H1 (cell line): ENCODE measurements around the gene MAPK4. TPM values are rescaled to one million over a fixed set of nuclear protein-coding genes. Genes with fewer than 3 reads are reported as not detected.

ENCODE experiments used
- CTCF ChIA-PET: fragments of 300-600 bp; sonication (Branson Sonifier 250); formaldehyde crosslinking; loops from one replicate; lab custom pipeline; 2021; ENCODE audit not compliant: partially characterized antibody; lab: Charles Lee
- POLR2A ChIA-PET: fragments of 300-600 bp; sonication (Branson Sonifier 250); formaldehyde crosslinking; loops from one replicate; lab custom pipeline; 2021; ENCODE audit warnings: inconsistent platforms; ENCODE audit not compliant: partially characterized antibody; lab: Charles Lee
- DNase-seq, 2 experiments: peaks; one replicate each; pipeline versions ENCODE4 v3.0.0 to v3.0.0-alpha.2; 2010 to 2022; ENCODE audit warnings: low spot score in 2 of 2, low read depth in 1 of 2, mixed read lengths in 1 of 2
- FAIRE-seq: peaks from 2 replicates; lab custom pipeline; 2011; peaks lifted over from hg19 to GRCh38; lab: Jason Lieb, UNC
- H2AFZ ChIP-seq: 2 replicates; pipeline ENCODE4 v1.8.1; 2012; ENCODE audit warnings: low read length, inconsistent platforms
- H2AK5ac ChIP-seq: 2 replicates; pipeline ENCODE4 v1.6.1; 2013; ENCODE audit warnings: low read depth, low read length
- H2BK120ac ChIP-seq: replicated peaks from 2 replicates; pipeline ENCODE3; 2013; ENCODE audit warnings: low read depth, low read length, inconsistent platforms
- H2BK12ac ChIP-seq: 2 replicates; pipeline ENCODE4 v1.6.1; 2013; ENCODE audit warnings: low read depth, low read length
- H2BK15ac ChIP-seq: 2 replicates; pipeline ENCODE4 v1.6.1; 2013; ENCODE audit warnings: low read length
- H2BK20ac ChIP-seq: 2 replicates; pipeline ENCODE4 v1.6.1; 2013; ENCODE audit warnings: low read length
- H2BK5ac ChIP-seq: 2 replicates; pipeline ENCODE4 v1.6.1; 2013; ENCODE audit warnings: low read depth, low read length
- H3K14ac ChIP-seq: 2 replicates; pipeline ENCODE4 v1.6.1; 2013; ENCODE audit warnings: inconsistent platforms; ENCODE audit not compliant: insufficient read length
- H3K18ac ChIP-seq: 2 replicates; pipeline ENCODE4 v1.6.1; 2013; ENCODE audit warnings: low read length; ENCODE audit errors: extremely low read depth
- H3K23ac ChIP-seq: 2 replicates; pipeline ENCODE4 v1.6.1; 2013; ENCODE audit warnings: inconsistent platforms; ENCODE audit not compliant: insufficient read length
- H3K23me2 ChIP-seq: 2 replicates; pipeline ENCODE4 v1.6.1; 2013; ENCODE audit warnings: low read depth, low read length
- H3K27ac ChIP-seq: 2 replicates; pipeline ENCODE4 v1.6.1; 2011; ENCODE audit warnings: low read depth, low read length, inconsistent platforms
- H3K27me3 ChIP-seq, 4 experiments: replicated peaks in 1 of 4; 1 replicate in 1 of 4; 2 replicates in 3 of 4; pipeline versions ENCODE4 v1.6.1 to v1.8.1; 2011 to 2013; ENCODE audit warnings: low read length in 3 of 4, mild to moderate bottlenecking in 3 of 4, inconsistent platforms in 2 of 4, mixed read lengths in 2 of 4, moderate library complexity in 1 of 4; ENCODE audit not compliant: control insufficient read depth in 3 of 4, insufficient read depth in 3 of 4; ENCODE audit errors: extremely low read depth in 1 of 4
- H3K36me3 ChIP-seq, 4 experiments: 2 replicates each; pipeline versions ENCODE4 v1.6.1 to v1.8.1; 2011 to 2013; ENCODE audit warnings: mild to moderate bottlenecking in 4 of 4, low read length in 3 of 4, moderate library complexity in 2 of 4, control low read depth in 1 of 4, inconsistent platforms in 1 of 4; ENCODE audit not compliant: insufficient read depth in 4 of 4, control insufficient read depth in 2 of 4
- H3K4ac ChIP-seq: replicated peaks from 2 replicates; pipeline ENCODE3; 2013; ENCODE audit warnings: low read length, low read depth, mixed read lengths, inconsistent platforms; ENCODE audit not compliant: insufficient read length
- H3K4me1 ChIP-seq, 4 experiments: replicated peaks in 1 of 4; 1 replicate in 1 of 4; 2 replicates in 3 of 4; pipeline versions ENCODE4 v1.6.1 to v1.8.1; 2011 to 2013; ENCODE audit warnings: low read length in 3 of 4, inconsistent platforms in 2 of 4, mixed read lengths in 1 of 4; ENCODE audit not compliant: insufficient read depth in 4 of 4, control insufficient read depth in 3 of 4
- H3K4me2 ChIP-seq, 2 experiments: 2 replicates each; pipeline versions ENCODE4 v1.6.1 to v1.8.1; 2011 to 2013; ENCODE audit warnings: low read depth in 2 of 2, low read length in 2 of 2, control low read depth in 1 of 2, inconsistent platforms in 1 of 2, mild to moderate bottlenecking in 1 of 2; ENCODE audit not compliant: insufficient read depth in 1 of 2
- H3K4me3 ChIP-seq, 4 experiments: fragments of 200-600, 300-600 bp in 1 of 4; sonication (generic), shearing (Covaris generic), sonication (Bioruptor Twin) in 1 of 4; 2 replicates each; pipeline versions ENCODE4 v1.5.1 to v1.8.1; 2011 to 2016; ENCODE audit warnings: low read length in 4 of 4, low read depth in 3 of 4, control low read depth in 2 of 4, inconsistent platforms in 2 of 4, mild to moderate bottlenecking in 2 of 4, mixed read lengths in 1 of 4, moderate library complexity in 1 of 4; ENCODE audit not compliant: insufficient read depth in 2 of 4; ENCODE audit errors: extremely low read depth in 1 of 4
- H3K56ac ChIP-seq: replicated peaks from 2 replicates; pipeline ENCODE3; 2013; ENCODE audit warnings: low read depth, mild to moderate bottlenecking, mixed read lengths, low read length, inconsistent platforms; ENCODE audit not compliant: insufficient read length
- H3K79me1 ChIP-seq: 2 replicates; pipeline ENCODE4 v1.6.1; 2013; ENCODE audit warnings: low read depth, low read length, control low read depth
- H3K79me2 ChIP-seq, 2 experiments: 2 replicates each; pipeline versions ENCODE4 v1.6.1 to v1.8.1; 2012 to 2013; ENCODE audit warnings: low read length in 2 of 2, mild to moderate bottlenecking in 2 of 2, inconsistent platforms in 1 of 2; ENCODE audit not compliant: insufficient read depth in 2 of 2, control insufficient read depth in 1 of 2
- H3K9ac ChIP-seq, 4 experiments: replicated peaks in 1 of 4; 1 replicate in 1 of 4; 2 replicates in 3 of 4; pipeline versions ENCODE4 v1.6.1 to v1.8.1; 2011 to 2013; ENCODE audit warnings: low read depth in 3 of 4, low read length in 3 of 4, control low read depth in 2 of 4, mild to moderate bottlenecking in 2 of 4, moderate library complexity in 2 of 4, inconsistent platforms in 1 of 4; ENCODE audit errors: extremely low read depth in 1 of 4
- H3K9me3 ChIP-seq, 2 experiments: 2 replicates each; pipeline versions ENCODE4 v1.6.1 to v1.8.1; 2012 to 2013; ENCODE audit warnings: mild to moderate bottlenecking in 2 of 2, moderate library complexity in 2 of 2, control low read depth in 1 of 2, inconsistent platforms in 1 of 2, low read depth in 1 of 2, low read length in 1 of 2, mixed read lengths in 1 of 2; ENCODE audit not compliant: insufficient read depth in 2 of 2
- H4K20me1 ChIP-seq, 2 experiments: replicated peaks in 1 of 2; 2 replicates each; pipeline versions ENCODE3 to v1.8.1; 2011 to 2013; ENCODE audit warnings: inconsistent platforms in 2 of 2, low read length in 2 of 2, mild to moderate bottlenecking in 1 of 2; ENCODE audit not compliant: insufficient read depth in 2 of 2, control insufficient read depth in 1 of 2
- H4K5ac ChIP-seq: 2 replicates; pipeline ENCODE4 v1.6.1; 2013; ENCODE audit warnings: low read length, low read depth, mixed read lengths, inconsistent platforms; ENCODE audit not compliant: insufficient read length
- H4K8ac ChIP-seq: 2 replicates; pipeline ENCODE4 v1.8.0; 2013; ENCODE audit warnings: mild to moderate bottlenecking, moderate library complexity, low read length, inconsistent platforms; ENCODE audit not compliant: insufficient read depth; ENCODE audit errors: extremely low read depth
- H4K91ac ChIP-seq: replicated peaks from 2 replicates; pipeline ENCODE3; 2013; ENCODE audit warnings: low read length, mixed read lengths, inconsistent platforms; ENCODE audit not compliant: insufficient read length
- ATF2 ChIP-seq: IDR thresholded peaks from 2 replicates; pipeline ENCODE4 v1.6.1; 2012; ENCODE audit warnings: low read length, inconsistent platforms
- CREB1 ChIP-seq: IDR thresholded peaks from 2 replicates; pipeline ENCODE4 v1.6.1; 2012; ENCODE audit warnings: inconsistent platforms
- E2F6 ChIP-seq: IDR thresholded peaks from 2 replicates; pipeline ENCODE4 v1.6.1; 2012; ENCODE audit warnings: inconsistent platforms
- GTF2F1 ChIP-seq: IDR thresholded peaks from 2 replicates; pipeline ENCODE4 v1.6.1; 2012; ENCODE audit warnings: low read depth, low read length, improper control_type of control experiment, borderline replicate concordance
- KDM4A ChIP-seq: IDR thresholded peaks from one replicate; pipeline ENCODE4 v1.7.1; 2012; ENCODE audit warnings: low read depth, mild to moderate bottlenecking, moderate library complexity, low read length, inconsistent platforms; ENCODE audit not compliant: severe bottlenecking
- RFX5 ChIP-seq: IDR thresholded peaks from 2 replicates; pipeline ENCODE4 v1.6.1; 2011; ENCODE audit warnings: low read depth, low read length, improper control_type of control experiment, borderline replicate concordance
- SAP30 ChIP-seq: fragments of 300-600 bp; sonication (generic); IDR thresholded peaks from 2 replicates; pipeline ENCODE4 v1.7.1; 2012; ENCODE audit warnings: low read length, moderate library complexity, mild to moderate bottlenecking, inconsistent platforms; ENCODE audit not compliant: insufficient read depth, insufficient replicate concordance
- SUZ12 ChIP-seq: fragments of 200-600 bp; sonication (generic); IDR thresholded peaks from 2 replicates; pipeline ENCODE4 v1.6.1; 2012; ENCODE audit warnings: mild to moderate bottlenecking, inconsistent platforms, low read length, moderate library complexity, mixed read lengths
- TEAD4 ChIP-seq: IDR thresholded peaks from 2 replicates; pipeline ENCODE4 v1.6.1; 2012; ENCODE audit warnings: low read depth, low read length, inconsistent platforms, mixed read lengths
- WGBS, 2 experiments: shearing (Covaris generic) in 1 of 2; methylation state at CpG; one replicate each; pipeline versions ENCODE4 v1.1.6 to v1.1.7; 2013 to 2015; ENCODE audit warnings: low lambda C conversion rate in 2 of 2, mixed read lengths in 2 of 2, inconsistent platforms in 1 of 2, low coverage in 1 of 2, missing lambda C conversion rate in 1 of 2; ENCODE audit not compliant: insufficient replicate concordance in 2 of 2, insufficient coverage in 1 of 2, insufficient read length in 1 of 2; ENCODE audit errors: extremely low coverage in 1 of 2, missing lambda C conversion rate in 1 of 2; 5-methylcytosine and 5-hydroxymethylcytosine counted together
- polyA plus RNA-seq, 7 experiments: library from polyadenylated mRNA; depleted of rRNA in 3 of 7; stranded (reverse) in 5 of 7; unstranded in 2 of 7; fragments of >200 nt in 5 of 7; fragments of 200-250 nt in 2 of 7; gene quantifications; 1 replicate in 5 of 7; 2 replicates in 1 of 7; 4 replicates in 1 of 7; pipeline versions ENCODE4 v1.2.1 to v1.2.3, GENCODE V29; 2011 to 2013; ENCODE audit warnings: missing spikeins in 2 of 7, mixed read lengths in 2 of 7
- total RNA-seq: library from RNA; stranded (reverse); fragmentation: NEBNext Ultra II Directional; extraction: Animal tissue kit (Norgen Biotek cat#: 25700); gene quantifications from 2 replicates; pipeline ENCODE4 v1.2.1, GENCODE V29; 2021

The MAPK4 gene
- total and polyA plus RNA-seq, 2 of the 8 experiments (the other 6 are each of a cell fraction or from before 2014, with no cell fraction given) = 3.2 to 3.7 TPM

GRCh38 chr18:50722311-50722710 is 162.4 kb downstream of the MAPK4 start:
- DNase-seq (no peak), FAIRE-seq (no peak)
- Histone ChIP-seq H3K27me3 (no peaks in the 10 kb centered on the region), H2BK5ac (no peak overlapping the region), H2BK120ac (no peak overlapping the region), H3K4me1 (peaks cover 0 to 4% (median 3%) of the 10 kb centered on the region in 4 experiments; a peak in 2 of 7 replicates), H2AFZ (no peak overlapping the region), H3K36me3 (no peaks in the 10 kb centered on the region), H2BK20ac (no peak overlapping the region), H3K9me3 (no peaks in the 10 kb centered on the region), H4K20me1 (no peaks in the 10 kb centered on the region), H2BK12ac (no peak overlapping the region), H4K5ac (no peak overlapping the region), H2AK5ac (no peak overlapping the region), H3K18ac (no peak overlapping the region), H3K4ac (no peak overlapping the region), H3K56ac (no peak overlapping the region), H3K79me1 (no peaks in the 10 kb centered on the region), H3K79me2 (no peaks in the 10 kb centered on the region), H3K9ac (no peak overlapping the region), H3K23me2 (no peaks in the 10 kb centered on the region), H3K4me2 (no peak overlapping the region), H2BK15ac (no peak overlapping the region), H4K8ac (no peak overlapping the region), H3K27ac (no peak overlapping the region), H3K14ac (no peak overlapping the region), H3K23ac (no peak overlapping the region), H3K4me3 (no peak overlapping the region), H4K91ac (no peak overlapping the region)
- ChIA-PET POLR2A (no interaction called here), CTCF (interaction anchor here (0.5 to 3.7 kb wide), 13 partner anchors 11 to 268 kb away, joined by 3 to 20 read pairs (median 3); no protein-coding TSS in a partner anchor)
- WGBS, 2 experiments = 86% methylated on average over 2 of the region's 4 CpGs; no CpG with 5 or more reads in 1 of the 2 experiments
- TF ChIP-seq RFX5 = no peak
- TF ChIP-seq ATF2 = no peak
- TF ChIP-seq CREB1 = no peak
- no peak for TF ChIP-seq E2F6
- TF ChIP-seq KDM4A = no peak
- no peak for TF ChIP-seq SAP30
- TF ChIP-seq GTF2F1 = no peak
- no peak for TF ChIP-seq TEAD4
- no peak for TF ChIP-seq SUZ12
